Vagina (tissue), 2 donors: ENCODE results near the gene PRRX1.

Source experiments
- CTCF ChIP-seq, 3 experiments: fragments of 450-650 bp in 2 of 3; fragments of 200-600 bp in 1 of 3; sonication (generic) in 1 of 3; IDR thresholded peaks; one replicate each; pipeline ENCODE4 v1.5.1; 2017 to 2019; ENCODE audit warnings: antibody characterized with exemption in 3 of 3, mild to moderate bottlenecking in 2 of 3, moderate library complexity in 2 of 3
- POLR2A ChIP-seq, 2 donors: fragments of 450-650 bp; IDR thresholded peaks; one replicate each; pipeline ENCODE4 v1.6.1; 2017; ENCODE audit warnings: antibody characterized with exemption in 2 of 2, mild to moderate bottlenecking in 2 of 2, moderate library complexity in 2 of 2
- POLR2AphosphoS5 ChIP-seq, 2 donors: sonication (generic); formaldehyde crosslinking; IDR thresholded peaks; one replicate each; pipeline ENCODE4 v1.9.0; 2017; ENCODE audit warnings: antibody characterized with exemption in 2 of 2, mild to moderate bottlenecking in 2 of 2, low read depth in 1 of 2; ENCODE audit not compliant: insufficient read depth in 1 of 2

- TF ChIP-seq POLR2AphosphoS5 (IDR thresholded peaks at IDR 0.05; ENCODE audit: insufficient read depth in 1 of 2, low read depth in 1 of 2) (no peak), CTCF (IDR thresholded peaks at IDR 0.05) (no peak), POLR2A (IDR thresholded peaks at IDR 0.05) (no peak)
These were observed 112.3 kb downstream of the PRRX1 start for GRCh38 chr1:170776252-170776651.
